SK-N-SH treated with all-trans-retinoic acid at 6 μM for 48 hours (cell line): ENCODE measurements around the gene LETMD1.

ENCODE experiments used
- ARNTL ChIP-seq: fragments of 450-650 bp; formaldehyde crosslinking; IDR thresholded peaks from 2 replicates; pipeline ENCODE4 v1.5.0; 2020; ENCODE audit warnings: low read depth, mild to moderate bottlenecking, moderate library complexity, borderline replicate concordance
- CREB5 ChIP-seq: fragments of 250-450 bp; sonication (Bioruptor Pico); IDR thresholded peaks from 2 replicates; pipeline ENCODE4 v1.5.1; 2020; ENCODE audit warnings: low read depth, mild to moderate bottlenecking, moderate library complexity
- CSDC2 ChIP-seq: fragments of 250-450 bp; sonication (Bioruptor Pico); IDR thresholded peaks from 2 replicates; pipeline ENCODE4 v1.5.0; 2020; ENCODE audit warnings: mild to moderate bottlenecking, moderate library complexity
- GLIS3 ChIP-seq: fragments of 250-450 bp; sonication (Bioruptor Pico); IDR thresholded peaks from 2 replicates; pipeline ENCODE4 v1.5.0; 2020; ENCODE audit warnings: mild to moderate bottlenecking, moderate library complexity
- OSR1 ChIP-seq: fragments of 250-450 bp; sonication (Bioruptor Pico); IDR thresholded peaks from 2 replicates; pipeline ENCODE4 v1.8.0; 2022; ENCODE audit warnings: moderate library complexity, mild to moderate bottlenecking, inconsistent platforms
- PPARA ChIP-seq: fragments of 250-450 bp; sonication (Bioruptor Pico); IDR thresholded peaks from 2 replicates; pipeline ENCODE4 v1.5.0; 2020; ENCODE audit warnings: mild to moderate bottlenecking, borderline replicate concordance
- RARB ChIP-seq: fragments of 250-450 bp; sonication (Bioruptor Pico); IDR thresholded peaks from 2 replicates; pipeline ENCODE4 v1.8.0; 2021; ENCODE audit warnings: mild to moderate bottlenecking, moderate library complexity
- TCF4 ChIP-seq: fragments of 250-450 bp; sonication (Bioruptor Pico); IDR thresholded peaks from 2 replicates; pipeline ENCODE4 v1.8.0; 2021; ENCODE audit warnings: mild to moderate bottlenecking, moderate library complexity, borderline replicate concordance
- TSHZ2 ChIP-seq: fragments of 250-450 bp; sonication (Bioruptor Pico); IDR thresholded peaks from 2 replicates; pipeline ENCODE4 v1.5.0; 2020; ENCODE audit warnings: mild to moderate bottlenecking, moderate library complexity
- ZC3H10 ChIP-seq: fragments of 250-450 bp; sonication (Bioruptor Pico); IDR thresholded peaks from 2 replicates; pipeline ENCODE4 v1.5.1; 2021; ENCODE audit warnings: mild to moderate bottlenecking, moderate library complexity
- ZFP3 ChIP-seq: fragments of 250-450 bp; sonication (Bioruptor Pico); IDR thresholded peaks from 2 replicates; pipeline ENCODE4 v1.5.0; 2020; ENCODE audit warnings: mild to moderate bottlenecking, moderate library complexity
- ZFP30 ChIP-seq: fragments of 450-650 bp; formaldehyde crosslinking; IDR thresholded peaks from 2 replicates; pipeline ENCODE4 v1.5.0; 2022; ENCODE audit warnings: mild to moderate bottlenecking, moderate library complexity
- ZNF70 ChIP-seq: fragments of 450-650 bp; formaldehyde crosslinking; IDR thresholded peaks from 2 replicates; pipeline ENCODE4 v1.5.0; 2020; ENCODE audit warnings: mild to moderate bottlenecking, moderate library complexity
- TF ChIP-seq, protein P1 (sequence below): fragments of 250-450 bp; sonication (Bioruptor Pico); IDR thresholded peaks from 2 replicates; pipeline ENCODE4 v1.8.0; 2020; ENCODE audit warnings: mild to moderate bottlenecking, moderate library complexity, borderline replicate concordance

GRCh38 chr12:51009056-51009440 is 39.1 kb upstream of the LETMD1 start:
- TF ChIP-seq GLIS3 (CRISPR knock-in tag), result no peak
- no peak for TF ChIP-seq CREB5 (CRISPR knock-in tag)
- TF ChIP-seq, protein P1, sequence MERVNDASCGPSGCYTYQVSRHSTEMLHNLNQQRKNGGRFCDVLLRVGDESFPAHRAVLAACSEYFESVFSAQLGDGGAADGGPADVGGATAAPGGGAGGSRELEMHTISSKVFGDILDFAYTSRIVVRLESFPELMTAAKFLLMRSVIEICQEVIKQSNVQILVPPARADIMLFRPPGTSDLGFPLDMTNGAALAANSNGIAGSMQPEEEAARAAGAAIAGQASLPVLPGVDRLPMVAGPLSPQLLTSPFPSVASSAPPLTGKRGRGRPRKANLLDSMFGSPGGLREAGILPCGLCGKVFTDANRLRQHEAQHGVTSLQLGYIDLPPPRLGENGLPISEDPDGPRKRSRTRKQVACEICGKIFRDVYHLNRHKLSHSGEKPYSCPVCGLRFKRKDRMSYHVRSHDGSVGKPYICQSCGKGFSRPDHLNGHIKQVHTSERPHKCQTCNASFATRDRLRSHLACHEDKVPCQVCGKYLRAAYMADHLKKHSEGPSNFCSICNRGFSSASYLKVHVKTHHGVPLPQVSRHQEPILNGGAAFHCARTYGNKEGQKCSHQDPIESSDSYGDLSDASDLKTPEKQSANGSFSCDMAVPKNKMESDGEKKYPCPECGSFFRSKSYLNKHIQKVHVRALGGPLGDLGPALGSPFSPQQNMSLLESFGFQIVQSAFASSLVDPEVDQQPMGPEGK (CRISPR knock-in tag), result no peak
- TF ChIP-seq CSDC2, result no peak
- TF ChIP-seq ZFP30 (CRISPR knock-in tag), result no peak
- no peak for TF ChIP-seq TCF4 (CRISPR knock-in tag)
- no peak for TF ChIP-seq ZFP3 (CRISPR knock-in tag)
- TF ChIP-seq ZNF70, result no peak
- TF ChIP-seq ARNTL (CRISPR knock-in tag), result no peak
- no peak for TF ChIP-seq PPARA (CRISPR knock-in tag)
- no peak for TF ChIP-seq OSR1 (CRISPR knock-in tag)
- no peak for TF ChIP-seq TSHZ2 (CRISPR knock-in tag)
- TF ChIP-seq RARB (CRISPR knock-in tag), result no peak
- TF ChIP-seq ZC3H10 (CRISPR knock-in tag), result no peak
